Measurements from ENCODE around the gene PSTPIP2.
"Not testable (repeated sequence)": the region's sequence is repeated elsewhere in the genome, so short reads cannot be mapped to it uniquely, and the experiment has no call there.

The PSTPIP2 gene

DNA sequence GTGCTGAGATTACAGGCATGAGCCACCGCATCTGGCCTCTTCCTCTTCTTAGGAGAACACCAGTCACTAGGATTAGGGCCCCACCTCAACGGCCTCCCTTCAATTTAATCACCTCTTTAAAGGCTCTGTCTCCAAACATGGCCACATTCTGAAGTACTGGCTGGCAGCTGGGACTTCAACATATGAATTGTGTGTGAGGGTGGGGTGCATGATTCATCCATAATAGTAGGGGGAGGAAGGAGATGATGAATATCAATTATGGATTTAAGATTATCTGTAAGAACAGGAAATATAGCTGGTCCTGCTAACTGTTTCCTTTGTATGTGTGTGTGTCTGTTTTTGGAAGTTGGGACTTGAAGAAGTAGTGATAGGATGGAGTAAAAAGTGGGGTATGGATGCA lies 90.2 kb downstream of the PSTPIP2 start:
- no peak for DNase-seq

DNA sequence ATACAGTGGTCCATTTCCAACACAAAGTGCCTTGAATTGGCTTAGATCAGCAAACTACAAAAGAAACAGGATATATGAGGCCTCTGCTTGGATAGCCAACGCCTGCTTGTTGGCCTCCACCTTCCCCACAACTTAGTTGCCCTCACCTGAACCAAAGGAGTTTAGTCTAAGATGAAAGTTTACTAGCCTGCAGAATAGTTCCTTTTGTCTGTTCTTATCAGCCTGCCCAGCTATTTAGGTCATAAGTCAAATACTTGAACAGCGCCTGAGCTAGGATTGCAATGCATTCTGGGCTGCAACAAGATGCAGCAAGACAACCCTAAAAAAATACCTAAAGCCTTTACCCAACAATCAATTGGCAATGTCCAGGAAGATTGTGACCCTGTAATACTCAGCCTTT lies 91.8 kb downstream of the PSTPIP2 start:
- no peak for DNase-seq

DNA sequence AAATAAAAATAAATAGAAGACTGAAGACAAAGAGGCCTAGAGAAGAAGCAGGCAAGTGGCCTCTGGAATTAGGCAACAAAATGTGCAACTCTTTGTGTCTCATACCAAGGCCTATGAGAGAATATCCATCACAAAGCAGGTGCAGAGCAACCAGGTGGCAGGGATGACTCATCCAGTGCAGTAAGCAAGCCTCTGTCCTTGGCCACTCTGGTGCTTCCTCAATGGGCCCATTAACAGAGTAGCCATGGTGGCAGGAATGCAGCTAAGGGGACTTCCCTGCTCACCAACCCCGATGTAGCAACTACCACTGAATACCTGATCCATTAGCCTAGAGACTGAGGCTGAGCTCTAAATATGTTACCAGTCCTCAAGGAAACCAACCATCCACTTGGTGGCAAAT lies 94.0 kb downstream of the PSTPIP2 start:
- no peak for DNase-seq

GRCh38 chr18:45976974-45977373 lies 95.1 kb downstream of the PSTPIP2 start:
- DNase-seq = no peak

GRCh38 chr18:45976566-45976965 lies 95.5 kb downstream of the PSTPIP2 start:
- no peak for DNase-seq

DNA sequence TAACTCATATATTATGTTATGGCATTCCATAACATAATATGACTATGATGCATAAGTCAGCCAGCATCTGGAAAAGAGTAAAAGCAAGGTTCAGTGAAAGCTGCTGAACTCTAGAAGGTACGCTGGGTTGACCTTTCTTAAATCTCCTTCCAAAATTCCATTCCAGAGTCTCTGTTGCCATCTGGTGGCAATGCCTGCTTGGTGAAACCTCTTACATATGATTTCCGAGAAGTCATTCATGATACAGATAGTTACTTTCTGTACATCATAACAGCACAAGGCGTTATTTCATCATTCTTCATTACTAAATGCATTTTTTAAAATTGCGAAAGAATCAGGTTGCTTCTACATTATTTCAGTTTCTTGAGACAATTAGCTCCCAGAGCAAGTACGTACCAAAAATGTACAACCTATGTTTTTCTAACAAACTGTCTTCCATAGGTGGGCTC lies 97.9 kb downstream of the PSTPIP2 start:
- peak; percentile 77 to 82 for DNase-seq

GRCh38 chr18:45967007-45967706 lies 104.9 kb downstream of the PSTPIP2 start, which contains the start of gene EPG5:
TSS of gene EPG5 (minus strand) at chr18:45967329. CDS start at chr18:45967239, 90 bp downstream.
- DNase-seq = peak; percentile 94

DNA sequence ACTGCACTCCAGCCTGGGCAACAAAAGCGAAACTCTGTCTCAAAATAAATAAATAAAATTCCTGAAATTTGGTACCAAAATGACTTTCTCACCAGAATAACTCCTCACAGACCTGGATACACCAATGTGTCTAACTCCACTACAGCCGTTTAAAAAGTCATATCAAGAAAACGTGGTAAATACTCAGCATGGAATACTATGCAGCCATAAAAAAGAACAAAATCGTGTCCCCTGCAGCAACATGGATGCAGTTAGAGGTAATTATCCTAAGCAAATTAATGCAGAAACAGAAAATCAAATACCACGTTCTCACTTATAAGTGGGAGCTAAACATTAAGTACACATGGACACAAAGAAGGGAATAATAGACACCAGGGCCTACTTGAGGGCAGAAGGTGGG lies 107.1 kb downstream of the PSTPIP2 start:
- DNase-seq = not testable (repeated sequence)

DNA sequence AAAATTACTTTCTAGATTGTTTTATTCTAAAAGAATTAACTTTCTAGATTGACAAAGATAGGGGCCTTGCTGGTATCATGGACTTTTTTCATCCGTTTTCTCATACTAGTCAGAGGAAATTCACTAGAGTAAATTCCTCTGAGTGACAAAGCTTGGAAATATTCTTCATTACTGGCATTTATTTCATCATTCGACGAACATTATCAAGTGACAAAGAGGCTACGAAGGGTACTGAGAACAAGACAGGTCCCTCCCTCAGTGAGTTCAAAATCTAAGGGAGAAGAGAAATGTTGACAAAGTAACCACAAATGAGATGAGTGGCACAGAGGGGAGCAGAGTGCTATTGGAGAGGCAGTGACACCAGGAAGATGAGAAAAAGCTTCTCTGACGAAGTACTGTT lies 109.2 kb downstream of the PSTPIP2 start:
- peak in 1 of 2 donors; percentile 46 for DNase-seq

GRCh38 chr18:45962461-45962860 lies 109.6 kb downstream of the PSTPIP2 start:
- DNase-seq = peak; percentile 48 to 80

GRCh38 chr18:45959484-45959883 lies 112.6 kb downstream of the PSTPIP2 start:
- not testable (repeated sequence) for DNase-seq

- DNase-seq = no peak
These were observed 113.3 kb downstream of the PSTPIP2 start for GRCh38 chr18:45958730-45959129.

GRCh38 chr18:45958027-45958426 lies 114.0 kb downstream of the PSTPIP2 start:
- no peak for DNase-seq

DNA sequence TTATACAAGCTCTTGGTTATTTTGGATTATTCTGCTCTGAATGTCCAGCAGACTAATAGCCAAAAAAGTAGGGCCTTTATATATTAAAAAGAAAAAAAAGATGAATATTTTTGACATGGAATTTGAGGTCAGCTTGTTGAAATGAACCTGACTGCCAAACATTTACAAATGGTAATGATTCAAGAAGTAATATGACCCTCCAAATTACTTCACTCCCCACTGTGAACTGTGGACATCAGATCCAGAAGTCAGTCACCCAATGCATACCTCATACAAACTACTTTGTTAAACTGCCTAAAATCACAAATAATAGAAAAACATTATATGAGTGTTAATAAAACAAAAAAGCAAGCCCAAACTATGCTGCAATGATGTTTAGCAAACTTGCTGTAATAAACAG lies 115.0 kb downstream of the PSTPIP2 start:
- DNase-seq = no peak

DNA sequence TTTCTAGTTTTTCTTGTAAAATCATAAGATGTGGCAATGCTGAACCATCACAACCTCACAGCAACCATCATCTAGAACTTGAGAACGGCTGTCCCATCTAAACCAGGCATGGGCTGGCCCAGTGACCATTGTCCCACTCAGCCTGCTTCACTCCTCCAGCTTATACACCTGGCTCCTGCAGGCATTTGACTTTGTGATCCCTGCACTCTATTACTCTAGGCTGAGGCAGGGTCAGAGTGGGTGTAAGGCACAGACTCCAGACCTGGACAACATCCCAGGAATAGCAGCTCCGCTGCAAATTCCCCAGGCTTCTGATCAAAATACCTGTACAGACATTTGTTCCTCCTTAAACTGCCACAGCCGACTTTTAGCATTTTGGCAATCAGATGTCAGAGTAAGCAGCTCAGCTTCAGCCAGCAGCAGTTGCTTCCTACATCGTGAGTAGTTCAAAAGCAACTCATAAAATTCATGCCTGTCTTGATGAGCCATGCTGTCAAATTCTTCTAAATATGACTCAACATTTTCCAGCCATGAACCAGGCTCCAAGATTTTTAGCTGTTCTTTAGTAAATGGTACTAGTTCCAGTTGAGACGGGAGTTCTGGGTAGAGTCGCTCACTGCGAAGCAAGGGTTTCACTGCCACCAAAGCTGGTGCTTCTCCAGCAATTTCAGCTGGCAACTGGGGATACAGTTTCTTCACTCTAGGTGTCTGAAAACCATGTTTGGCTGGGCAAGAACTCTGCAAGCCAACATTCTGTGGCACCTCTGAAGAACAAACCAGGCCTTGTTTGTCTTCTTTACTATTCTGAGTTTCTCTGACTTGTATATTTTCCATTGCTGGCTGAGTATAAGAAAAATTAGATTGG lies 117.8 kb downstream of the PSTPIP2 start:
- no peak for DNase-seq

- peak in 1 of 2 donors; percentile 15 for DNase-seq
These were observed 120.9 kb downstream of the PSTPIP2 start for GRCh38 chr18:45951016-45951714.

DNA sequence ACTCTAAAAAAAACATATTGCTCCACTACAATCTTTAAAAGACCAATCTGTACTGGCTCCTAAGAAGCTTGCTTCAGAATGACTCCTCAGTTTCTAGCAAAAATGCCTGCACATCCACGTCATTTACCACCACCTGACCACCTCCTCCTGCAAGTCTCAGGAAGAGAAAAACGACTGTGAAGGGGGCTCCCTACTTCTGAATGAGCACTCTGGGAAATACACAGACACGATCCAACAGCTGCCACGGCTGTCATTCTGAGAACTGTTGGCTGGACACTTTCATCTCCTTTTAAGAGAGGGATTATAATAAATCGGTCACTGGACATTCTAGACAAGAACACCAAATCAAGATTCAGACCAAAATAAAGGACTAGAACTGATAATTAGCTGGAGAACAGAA lies 126.4 kb downstream of the PSTPIP2 start:
- no peak for DNase-seq

DNA sequence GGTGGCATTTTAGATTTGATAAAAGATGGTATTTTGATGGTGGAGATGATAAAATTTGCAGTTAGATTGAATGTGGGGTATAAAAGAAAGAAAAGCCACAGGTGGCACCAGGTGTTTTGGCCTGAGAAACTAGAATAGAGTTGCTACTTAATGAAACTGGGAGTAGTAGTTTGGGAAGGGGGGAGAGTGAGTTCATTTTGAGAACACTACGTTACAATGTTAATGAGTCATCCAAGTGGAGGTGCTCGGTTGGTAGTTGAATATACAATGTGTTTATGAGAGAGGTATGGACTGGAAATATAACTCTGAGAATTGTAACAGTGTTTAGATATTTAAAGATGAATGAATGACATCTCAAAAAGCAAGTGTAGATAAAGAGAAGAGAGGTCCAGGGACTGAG lies 131.3 kb downstream of the PSTPIP2 start:
- DNase-seq = no peak

DNA sequence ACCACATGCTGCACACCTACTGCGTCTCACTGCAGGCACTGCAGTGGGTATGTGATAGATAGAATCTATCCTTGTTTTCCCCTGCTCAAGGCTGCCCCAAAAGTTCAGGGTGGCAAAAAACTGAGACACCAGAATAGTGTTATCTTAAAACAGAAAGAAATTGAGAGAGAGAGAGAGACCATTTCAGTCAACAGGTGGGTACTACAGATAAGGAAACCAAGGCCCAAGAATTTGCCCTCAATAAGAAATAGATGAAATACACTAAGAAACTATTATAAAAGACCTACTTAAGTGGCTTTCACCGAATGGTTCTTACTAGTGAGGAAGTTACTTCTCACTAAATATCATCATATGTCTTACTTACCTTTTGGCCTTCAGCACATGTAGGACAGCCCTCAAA lies 132.8 kb downstream of the PSTPIP2 start:
- no peak for DNase-seq

DNA sequence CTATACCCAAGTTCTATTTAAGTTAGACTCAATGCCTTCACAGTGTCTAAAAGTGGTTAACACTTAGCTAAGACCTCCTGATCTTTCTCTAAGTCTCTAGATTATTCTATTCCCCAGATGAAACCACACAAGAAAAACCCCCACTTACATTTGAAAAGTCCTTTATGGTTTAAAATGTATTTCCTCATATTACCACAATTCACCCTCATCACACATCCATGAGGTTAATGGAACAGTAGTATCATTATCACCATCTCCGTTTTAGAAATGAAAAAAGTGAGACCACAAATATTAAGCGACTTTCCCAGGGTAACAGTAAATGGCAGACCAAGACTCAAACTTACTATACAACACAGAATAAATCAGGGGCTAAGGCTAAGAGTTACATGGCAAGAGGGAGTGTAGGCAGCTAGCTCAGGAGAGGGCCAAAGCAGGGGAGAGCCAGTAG lies 133.5 kb downstream of the PSTPIP2 start:
- peak in 1 of 2 donors; percentile 70 for DNase-seq

- no peak for DNase-seq
These were observed 136.3 kb downstream of the PSTPIP2 start for GRCh38 chr18:45935591-45936335.

All from CD4-positive, alpha-beta T cell treated with Interleukin-4 for 1 hour (primary cell).